Colon (tissue), 2 donors: Measurements from ENCODE around the gene CCNJL.

Experiments
- FAIRE-seq: peaks from 2 replicates; lab custom pipeline; 2012; peaks lifted over from hg19 to GRCh38; lab: Jason Lieb, UNC
- donor health status: control.
- donor health status: control.

CCNJL gene

DNA sequence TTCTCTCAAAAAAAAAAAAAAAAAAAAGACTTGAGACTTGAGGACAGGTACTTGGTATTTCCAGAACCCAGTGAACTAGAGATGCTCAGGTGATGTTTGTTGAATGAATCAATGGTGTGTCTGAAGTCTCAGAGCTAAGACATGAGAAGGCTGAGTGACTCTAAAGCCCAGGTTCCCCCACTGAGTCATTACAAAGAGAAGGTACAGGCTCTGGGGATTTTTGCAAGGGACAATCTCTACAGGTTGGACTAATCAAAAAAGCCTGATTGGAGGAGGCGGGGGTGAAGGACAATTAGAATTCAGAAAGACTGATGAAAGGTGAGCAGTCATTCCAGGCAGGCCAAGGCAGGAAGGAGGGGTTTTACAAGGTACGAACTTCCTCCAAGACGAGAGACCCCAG is 91.3 kb downstream of the CCNJL start:
- FAIRE-seq = no peak

DNA sequence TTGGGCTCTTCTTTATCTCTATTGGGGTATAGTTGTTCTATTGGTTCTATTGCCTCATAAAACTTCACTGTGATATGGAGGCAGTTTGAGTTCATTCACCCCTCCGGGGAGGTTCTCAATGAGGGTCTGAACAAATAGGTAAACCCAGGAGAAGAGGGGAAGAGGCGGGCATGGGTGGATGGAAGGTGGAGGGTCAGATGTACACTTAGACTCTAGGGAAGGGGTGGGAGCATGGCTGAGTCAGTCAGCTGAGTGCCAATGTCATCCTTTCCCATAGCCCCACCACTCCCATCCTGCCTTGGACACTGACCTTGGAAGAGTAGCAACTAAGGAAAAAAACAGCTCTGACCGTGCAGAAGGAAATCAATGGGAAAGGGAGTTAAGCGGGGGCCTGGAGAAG is 93.0 kb downstream of the CCNJL start:
- no peak for FAIRE-seq

DNA sequence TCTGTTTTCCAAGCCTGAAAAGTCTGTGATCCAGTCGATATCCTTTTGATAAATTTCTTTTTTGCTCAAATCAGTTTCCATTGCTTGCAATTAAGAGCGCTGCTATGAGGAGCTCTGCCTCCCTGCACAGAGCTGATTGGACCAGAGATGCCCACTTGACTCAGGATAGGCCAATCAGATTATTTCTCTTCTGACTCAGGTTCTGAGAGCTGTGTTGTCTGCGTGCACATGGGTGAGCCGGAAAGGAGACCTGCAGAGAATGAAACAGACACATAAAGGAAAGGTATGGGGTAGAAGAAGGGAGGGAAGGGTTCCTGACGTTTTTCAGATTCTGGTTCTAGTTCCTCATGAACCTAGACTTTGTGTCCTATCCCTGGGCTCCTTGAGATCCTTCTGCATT is 98.8 kb downstream of the CCNJL start:
- FAIRE-seq = no peak

DNA sequence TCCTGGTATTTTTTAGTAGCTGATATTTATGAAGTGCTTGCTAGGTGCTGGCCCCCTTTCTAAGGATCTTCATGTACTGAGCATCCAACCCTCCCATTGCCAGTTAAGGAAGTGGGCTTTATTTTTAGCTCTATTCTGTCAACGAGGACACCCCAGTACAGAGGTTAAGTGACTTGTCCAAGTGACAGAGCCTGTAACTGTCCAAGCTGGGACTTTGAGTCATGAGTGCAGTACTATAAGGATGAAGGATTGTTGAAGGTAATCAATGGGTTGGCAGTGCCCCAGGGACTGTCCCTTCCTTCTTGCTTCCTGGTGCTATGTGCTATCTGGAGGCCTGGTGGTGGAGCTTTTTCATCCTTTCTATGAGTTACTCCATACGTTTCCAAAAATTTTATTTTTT is 101.0 kb downstream of the CCNJL start:
- no peak for FAIRE-seq

DNA sequence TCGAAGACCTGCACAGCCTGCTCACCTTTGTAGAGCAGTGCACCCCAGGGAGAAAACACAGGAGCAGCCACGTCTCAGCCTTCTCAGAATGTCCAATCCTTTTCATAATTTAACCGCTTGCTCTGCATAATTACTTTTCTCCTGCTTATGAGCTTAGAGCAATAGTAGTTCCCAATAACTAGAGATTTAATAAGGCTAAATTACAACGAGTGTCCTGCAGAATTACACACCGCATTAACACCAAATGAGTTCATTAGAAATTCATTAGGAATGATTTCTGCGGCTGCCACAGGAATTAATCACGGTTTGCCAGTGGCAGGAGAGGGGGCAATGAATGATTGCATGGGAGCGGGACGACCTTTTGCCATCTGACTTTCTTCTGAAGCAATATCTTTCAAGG is 101.8 kb downstream of the CCNJL start:
- no peak for FAIRE-seq

DNA sequence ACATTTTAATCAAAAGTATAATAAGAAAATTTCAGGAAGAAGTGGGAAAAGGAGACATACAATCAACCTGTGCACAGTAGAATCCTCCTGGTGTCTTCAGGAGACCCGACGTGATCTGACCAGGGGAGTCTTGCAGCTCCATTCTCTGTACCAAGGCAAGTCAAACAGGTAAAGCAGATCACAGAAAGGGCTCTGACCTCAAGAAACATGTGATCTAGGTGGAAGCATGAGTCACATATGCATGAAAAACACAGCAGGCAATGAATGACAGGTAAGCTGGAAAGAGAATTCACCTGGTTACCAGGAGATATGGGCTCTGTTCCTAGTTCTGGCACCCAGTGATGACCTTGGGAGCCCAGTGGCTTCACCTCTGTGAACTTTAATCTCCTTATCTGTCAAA is 102.4 kb downstream of the CCNJL start:
- FAIRE-seq = no peak

DNA sequence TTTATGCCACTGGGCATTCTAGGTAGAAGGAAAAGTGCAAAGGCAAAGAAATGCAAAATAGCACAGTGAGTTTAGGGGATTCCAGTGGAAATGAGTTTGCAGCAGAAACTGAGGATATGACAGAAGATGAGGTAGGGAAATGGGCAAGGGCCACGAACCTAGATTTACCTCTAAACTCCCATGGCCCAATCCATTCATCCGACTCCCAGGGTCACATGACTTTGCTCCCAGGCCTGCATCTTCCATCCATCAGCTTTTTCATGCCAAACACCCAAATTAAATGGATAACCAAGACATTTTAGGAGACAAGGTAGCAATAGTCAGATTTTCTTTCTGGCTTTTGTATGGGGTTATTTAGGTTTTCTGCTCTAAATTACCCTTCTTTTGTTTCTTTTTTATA is 105.3 kb downstream of the CCNJL start:
- FAIRE-seq = no peak
